ENCODE results near the gene OR13G1. TPM values are rescaled to one million over a fixed set of nuclear protein-coding genes. Genes with fewer than 3 reads are reported as not detected.
"Not testable (repeated sequence)": the region's sequence is repeated elsewhere in the genome, so short reads cannot be mapped to it uniquely, and the experiment has no call there.

The OR13G1 gene, protein sequence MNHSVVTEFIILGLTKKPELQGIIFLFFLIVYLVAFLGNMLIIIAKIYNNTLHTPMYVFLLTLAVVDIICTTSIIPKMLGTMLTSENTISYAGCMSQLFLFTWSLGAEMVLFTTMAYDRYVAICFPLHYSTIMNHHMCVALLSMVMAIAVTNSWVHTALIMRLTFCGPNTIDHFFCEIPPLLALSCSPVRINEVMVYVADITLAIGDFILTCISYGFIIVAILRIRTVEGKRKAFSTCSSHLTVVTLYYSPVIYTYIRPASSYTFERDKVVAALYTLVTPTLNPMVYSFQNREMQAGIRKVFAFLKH
- total RNA-seq = not detected

DNA sequence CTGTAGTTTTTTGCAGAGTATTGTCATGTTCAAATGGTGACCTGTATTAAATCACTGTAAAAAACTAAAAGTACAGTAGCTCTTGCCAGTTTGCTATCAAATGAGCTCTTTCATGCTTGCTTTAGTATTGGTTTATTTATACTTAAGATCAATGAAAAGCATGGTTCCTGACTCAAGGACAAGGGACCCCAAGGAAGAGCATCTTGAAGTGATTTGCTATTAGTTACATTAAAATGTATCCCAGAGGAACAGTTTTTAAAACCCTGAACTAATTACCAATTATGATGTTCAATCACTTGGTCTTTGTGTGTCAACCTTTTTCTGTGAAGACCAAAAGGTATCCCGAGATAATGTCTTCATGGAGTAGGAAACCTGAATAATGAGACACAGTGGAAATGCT is at the start of gene OR13G1:
TSS of gene OR13G1 (minus strand) at position 101 of the 400 bp plus-strand sequence. CDS start 6,698 bp downstream, outside the sequence.
- DNase-seq (ENCODE audit: low spot score) = no peak
- intact Hi-C loops (cut with DNase I) = no loop called here
- ATAC-seq = no peak

DNA sequence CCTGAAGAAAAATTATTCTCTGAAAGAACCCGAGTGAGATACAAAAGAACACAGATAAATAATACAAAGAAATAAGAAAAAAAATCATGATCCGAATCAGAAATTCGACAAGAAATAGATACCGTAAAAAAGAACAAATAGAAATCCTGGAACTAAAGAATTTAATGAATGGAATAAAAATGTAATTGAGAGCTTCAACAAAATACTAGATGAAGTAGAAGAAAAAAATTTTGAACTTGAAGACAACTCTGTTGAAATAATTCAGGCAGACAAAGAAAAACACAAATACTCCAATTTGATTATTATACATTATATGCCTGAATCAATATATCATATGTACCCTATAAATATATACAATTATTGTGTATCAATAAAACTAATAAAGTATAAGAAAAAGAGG is 41.7 kb upstream of the OR13G1 start:
- intact Hi-C loops (cut with DNase I) = no loop called here
- DNase-seq (ENCODE audit: low spot score) = no peak
- ATAC-seq = no peak

DNA sequence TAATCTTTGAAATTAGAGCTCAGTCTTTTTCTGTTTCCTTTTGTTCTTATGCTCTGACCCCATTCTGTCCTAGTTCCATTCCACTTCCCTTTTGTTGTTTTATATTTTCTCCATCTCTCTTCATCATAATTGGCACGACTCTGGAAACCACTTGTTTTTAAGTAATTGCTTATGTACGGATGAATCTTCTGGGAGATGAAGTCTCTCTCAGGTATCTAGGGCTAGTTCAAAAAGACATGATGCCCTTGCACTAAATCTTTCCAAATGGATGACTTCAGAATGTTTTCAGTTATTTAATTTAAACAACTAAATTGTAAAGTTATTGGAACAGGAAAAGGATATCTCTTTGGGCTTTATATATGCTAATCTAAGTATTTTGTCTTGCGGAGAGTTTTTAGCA is 37.0 kb upstream of the OR13G1 start, which contains the start of gene OR6F1:
TSS of gene OR6F1 (minus strand) at position 101 of the 400 bp plus-strand sequence. CDS start 3,891 bp downstream, outside the sequence.
- intact Hi-C loops (cut with DNase I) = no loop called here
- no peak for DNase-seq (ENCODE audit: low spot score)
- ATAC-seq = no peak

DNA sequence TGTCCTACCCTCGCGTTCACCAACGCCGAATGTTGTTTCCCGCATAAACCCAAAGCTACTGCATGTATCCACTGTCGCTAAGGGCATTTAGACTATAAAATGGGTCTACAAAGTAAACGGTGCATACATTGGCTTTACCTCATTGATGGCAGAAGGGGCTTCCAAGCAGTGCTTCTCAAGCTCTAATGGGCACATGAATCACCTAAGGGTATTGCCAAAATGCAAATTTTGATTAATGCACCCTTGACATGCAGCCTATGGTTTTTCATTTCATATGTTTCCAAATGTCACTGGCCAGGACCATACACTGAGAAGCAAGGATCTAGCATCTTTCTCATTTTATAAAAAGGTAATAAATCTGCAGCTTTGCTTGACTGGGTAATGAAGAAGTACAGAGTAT is 34.2 kb upstream of the OR13G1 start:
- DNase-seq (ENCODE audit: low spot score) = no peak
- intact Hi-C loops (cut with DNase I) = no loop called here
- no peak for ATAC-seq

DNA sequence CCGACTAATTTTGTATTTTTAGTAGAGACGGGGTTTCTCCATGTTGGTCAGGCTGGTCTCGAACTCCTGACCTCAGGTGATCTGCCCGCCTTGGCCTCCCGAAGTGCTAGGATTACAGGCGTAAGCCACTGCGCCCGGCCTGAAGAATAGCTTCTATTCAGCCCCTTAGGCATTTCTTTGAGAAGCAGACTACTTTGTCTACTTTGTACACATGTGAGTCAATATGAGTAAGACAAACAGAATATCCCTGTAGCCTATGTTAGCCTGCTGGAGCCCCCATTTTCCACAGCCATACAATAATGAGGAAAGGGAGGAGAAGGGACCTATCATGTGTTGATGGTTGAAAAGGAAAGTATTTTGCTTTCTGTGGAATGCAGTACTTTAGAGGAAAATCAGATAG is 31.1 kb upstream of the OR13G1 start:
- ATAC-seq; intact Hi-C loops (cut with DNase I); DNase-seq (ENCODE audit: low spot score): not testable (repeated sequence)

DNA sequence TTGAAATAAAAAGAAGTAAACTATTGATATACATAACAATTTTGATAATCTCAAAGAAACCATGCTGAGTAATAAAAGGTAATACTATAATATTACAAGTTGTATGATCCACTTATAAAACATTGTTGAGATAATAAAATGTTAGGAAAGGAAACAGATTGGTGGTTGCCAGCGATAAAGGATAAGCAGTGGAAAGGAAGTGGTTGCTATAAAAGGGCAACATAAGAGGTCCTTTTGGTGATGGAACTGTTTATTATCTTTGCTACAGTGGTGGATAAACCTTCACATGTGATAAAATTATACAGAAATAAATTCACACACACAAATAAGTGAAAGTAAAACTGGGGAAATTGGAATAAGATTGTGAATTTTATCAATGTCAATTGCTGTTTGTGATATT is 21.8 kb upstream of the OR13G1 start:
- DNase-seq (ENCODE audit: low spot score) (no peak), ATAC-seq (no peak)
- intact Hi-C loops (cut with DNase I) = no loop called here

DNA sequence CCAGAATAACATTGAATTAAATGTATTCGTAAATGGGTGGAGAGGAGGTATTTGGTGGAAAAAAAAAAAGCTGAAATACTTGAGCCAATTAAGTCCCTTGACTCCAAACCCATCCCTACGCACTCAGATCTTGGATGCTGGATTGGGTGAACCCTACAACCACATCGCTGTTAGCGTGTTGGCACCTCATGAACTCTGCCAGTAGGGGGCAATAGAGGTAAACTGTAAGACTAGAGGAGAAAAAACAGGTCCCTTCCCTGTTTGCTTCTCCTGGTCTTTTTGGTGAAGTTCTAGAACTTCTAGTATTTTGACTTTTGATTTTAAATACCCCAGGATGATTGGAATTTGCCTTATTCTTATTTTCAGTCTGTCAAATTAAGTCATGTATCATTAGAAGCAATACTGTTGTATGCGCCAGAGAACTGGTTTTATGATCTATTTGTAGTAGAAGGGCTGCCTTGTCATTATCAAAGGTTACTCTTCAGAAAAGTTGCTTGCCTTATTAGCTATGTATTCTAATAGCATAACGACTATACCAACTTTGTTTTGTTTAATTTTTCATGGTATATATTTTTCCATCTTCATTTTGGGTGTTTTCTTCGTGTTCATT is 1.9 kb upstream of the OR13G1 start:
- DNase-seq (ENCODE audit: low spot score) = no peak
- intact Hi-C loops (cut with DNase I) = no loop called here
- no peak for ATAC-seq

DNA sequence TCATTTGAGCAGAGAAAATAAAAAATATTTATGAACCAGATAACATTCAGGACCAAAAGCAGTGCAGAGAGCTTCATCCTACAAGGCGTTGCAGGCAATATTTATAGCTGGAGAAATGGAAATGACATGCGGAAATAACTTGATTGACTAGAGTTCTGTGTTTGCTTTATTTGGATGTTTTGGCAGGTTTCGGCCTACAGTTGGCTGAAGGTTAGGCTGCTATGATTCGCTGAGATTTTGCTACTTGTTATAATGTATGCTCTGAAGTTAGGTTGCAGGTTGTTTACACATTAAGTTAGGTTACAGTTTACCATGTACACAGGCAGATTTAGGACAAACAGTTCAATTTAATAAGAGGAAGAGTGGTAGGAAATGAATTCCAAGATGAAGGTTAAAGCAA is 632 bp upstream of the OR13G1 start:
- DNase-seq (ENCODE audit: low spot score) (no peak), ATAC-seq (no peak)
- intact Hi-C loops (cut with DNase I) = no loop called here

DNA sequence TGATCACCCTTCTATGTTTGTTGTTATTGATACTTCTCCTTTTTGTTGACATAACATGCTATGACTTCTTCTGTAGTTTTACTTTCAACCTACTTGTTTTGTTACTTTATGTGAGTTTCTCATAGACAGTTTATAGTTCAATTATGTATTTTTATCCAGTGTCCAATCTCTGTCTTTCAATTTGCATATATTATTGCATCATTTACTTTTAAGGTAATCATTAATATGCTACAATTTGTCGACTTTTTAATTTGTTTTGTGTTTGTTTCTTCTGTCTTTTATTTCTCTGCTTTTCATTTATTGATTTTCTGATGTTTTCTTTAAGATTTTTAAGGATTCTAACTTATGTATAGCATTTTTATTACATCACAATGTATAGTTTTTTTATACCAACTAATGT is 10.3 kb downstream of the OR13G1 start:
- ATAC-seq (no peak), DNase-seq (ENCODE audit: low spot score) (no peak)
- intact Hi-C loops (cut with DNase I) = no loop called here

DNA sequence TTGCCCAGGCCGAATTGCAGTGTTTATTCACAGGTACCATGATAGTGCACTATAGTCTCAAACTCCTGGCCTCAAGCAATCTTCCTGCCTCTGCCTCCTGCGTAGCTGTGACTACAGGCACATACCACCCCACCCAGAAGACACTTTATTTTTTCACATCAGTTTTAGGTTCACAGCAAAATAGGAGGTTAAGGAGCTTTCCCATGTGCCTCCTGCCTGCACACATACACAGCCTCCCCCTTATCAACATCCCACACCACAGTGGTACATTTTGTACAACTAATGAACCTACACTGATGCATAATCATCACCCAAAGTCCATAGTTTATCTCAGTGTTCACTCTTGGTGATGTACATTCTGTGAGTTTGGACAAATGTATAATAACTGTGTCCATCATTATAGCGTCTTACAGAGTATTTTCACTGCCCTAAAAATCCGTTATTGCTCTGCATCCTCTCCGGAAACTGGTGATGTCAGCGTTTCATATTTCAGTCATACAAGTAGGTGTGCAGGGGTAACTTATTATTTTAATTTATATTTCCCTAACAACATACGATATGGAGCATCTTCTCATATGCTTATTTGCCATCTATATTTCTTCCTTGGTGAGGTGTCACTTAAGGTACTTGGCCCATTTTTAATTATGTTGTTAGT is 23.2 kb downstream of the OR13G1 start:
- intact Hi-C loops (cut with DNase I) = no loop called here
- DNase-seq (ENCODE audit: low spot score) (no peak), ATAC-seq (no peak)

DNA sequence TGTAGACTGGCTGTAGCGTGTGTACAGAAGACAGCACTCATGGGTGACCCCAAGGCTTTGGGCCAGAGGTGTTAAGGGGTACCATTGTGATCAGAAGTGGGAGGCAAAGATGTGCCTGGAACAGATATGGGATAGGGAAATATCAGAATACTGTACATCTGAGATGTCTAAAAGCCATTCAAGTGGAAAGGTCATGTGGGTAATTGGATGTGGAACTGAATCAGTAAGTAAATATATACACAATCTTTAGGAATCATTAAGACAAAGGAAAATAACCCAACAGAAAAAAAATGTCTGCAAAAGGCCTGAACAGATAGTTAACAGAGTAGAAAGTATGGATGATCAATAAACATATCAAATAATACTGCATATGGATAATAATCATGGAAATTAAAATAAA is 26.5 kb downstream of the OR13G1 start:
- intact Hi-C loops (cut with DNase I) = no loop called here
- ATAC-seq = no peak
- DNase-seq (ENCODE audit: low spot score) = no peak

DNA sequence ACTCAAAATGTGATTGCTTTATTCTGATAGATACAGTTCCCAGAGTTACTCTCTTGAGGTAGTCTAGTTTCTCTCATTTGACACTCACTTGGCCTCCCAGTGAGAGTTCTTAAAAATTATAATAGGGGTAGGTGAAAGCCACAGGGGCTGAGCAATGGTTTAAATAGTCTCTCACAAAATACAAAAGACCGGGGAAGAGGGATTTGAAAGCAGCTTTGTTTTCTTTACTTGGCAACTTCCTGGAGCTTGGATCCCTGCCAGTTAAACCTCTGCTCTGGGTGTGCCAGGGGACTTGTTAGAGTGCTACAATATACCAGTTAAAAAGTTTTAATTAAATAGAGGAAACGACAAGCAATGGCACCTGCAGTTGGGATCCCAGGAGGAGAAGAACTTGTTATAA is 31.7 kb downstream of the OR13G1 start:
- intact Hi-C loops (cut with DNase I) = no loop called here
- DNase-seq (ENCODE audit: low spot score) (no peak), ATAC-seq (no peak)

DNA sequence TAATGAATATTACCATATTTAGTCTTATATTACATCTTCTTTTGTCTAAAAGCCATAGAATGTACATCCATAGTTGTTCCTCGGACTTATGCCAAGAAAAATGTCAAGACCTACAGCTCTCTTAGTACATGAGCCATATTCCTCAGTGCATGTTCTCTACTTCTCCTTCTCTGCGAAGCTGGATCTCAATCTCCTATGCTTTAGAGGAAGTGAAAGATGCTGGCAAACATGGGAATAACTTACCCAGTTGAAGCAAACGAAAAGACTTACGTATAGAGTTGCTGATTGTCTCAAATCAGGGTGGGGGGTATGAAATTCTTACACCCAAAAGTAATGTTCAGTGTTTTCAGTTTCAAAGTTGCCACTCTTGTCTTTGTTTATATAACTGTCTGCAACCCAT is 32.7 kb downstream of the OR13G1 start:
- intact Hi-C loops (cut with DNase I) = no loop called here
- no peak for DNase-seq (ENCODE audit: low spot score)

DNA sequence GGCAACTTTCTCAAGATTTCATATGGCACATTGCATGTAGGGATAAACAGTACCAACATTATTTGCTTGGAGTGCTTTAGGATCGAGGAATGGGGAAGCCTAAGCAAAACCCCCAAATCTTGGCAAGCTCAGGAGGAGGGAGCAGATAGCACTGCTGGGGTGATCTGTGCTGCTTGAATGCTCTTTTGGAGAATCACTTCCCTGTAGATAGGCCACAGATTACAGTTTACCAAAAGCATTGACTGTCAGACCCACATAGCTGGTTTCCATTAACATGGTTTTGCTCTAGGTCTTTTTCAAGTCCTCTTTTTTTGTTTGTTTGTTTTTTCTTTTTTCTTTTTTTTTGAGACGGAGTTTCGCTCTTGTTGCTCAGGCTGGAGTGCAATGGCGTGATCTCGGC is 36.8 kb downstream of the OR13G1 start:
- ATAC-seq (no peak), DNase-seq (ENCODE audit: low spot score) (no peak)
- intact Hi-C loops (cut with DNase I) = no loop called here

More for the DNA sequence above, 32.7 kb downstream of the OR13G1 start:
- no peak for ATAC-seq

DNA sequence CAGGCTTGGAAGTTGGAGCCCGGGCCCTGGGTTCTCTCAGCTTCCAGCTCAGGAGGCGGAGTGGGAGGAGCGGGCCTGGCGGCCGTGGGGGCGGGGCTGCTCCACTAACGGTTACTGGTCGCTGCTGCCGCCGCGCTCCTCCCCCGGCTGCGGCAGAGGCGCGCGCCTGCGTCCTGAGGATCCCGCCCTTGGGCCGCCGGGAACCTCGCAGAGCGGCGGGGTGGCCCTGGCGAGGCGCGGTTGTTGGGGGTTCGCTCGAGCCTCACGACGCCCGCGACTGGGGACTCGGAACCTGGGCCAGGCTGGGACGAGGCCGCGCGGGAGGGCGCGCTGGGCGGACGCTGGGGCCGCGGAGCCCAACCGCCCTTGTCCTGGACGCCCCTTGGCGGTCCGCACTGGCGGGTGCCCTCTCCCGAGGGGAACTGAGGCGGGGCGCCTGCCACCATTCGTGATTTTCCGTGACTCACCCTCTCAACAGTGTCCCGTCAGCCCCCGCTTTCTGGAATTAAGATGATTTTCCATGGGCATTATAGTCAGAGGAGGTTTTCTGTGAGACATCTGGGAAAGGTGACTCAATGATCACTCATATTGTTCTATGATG is 40.1 kb downstream of the OR13G1 start:
- ATAC-seq = peak; percentile 96
- intact Hi-C loops (cut with DNase I) = no loop called here
- peak; percentile 79 for DNase-seq (ENCODE audit: low spot score)

DNA sequence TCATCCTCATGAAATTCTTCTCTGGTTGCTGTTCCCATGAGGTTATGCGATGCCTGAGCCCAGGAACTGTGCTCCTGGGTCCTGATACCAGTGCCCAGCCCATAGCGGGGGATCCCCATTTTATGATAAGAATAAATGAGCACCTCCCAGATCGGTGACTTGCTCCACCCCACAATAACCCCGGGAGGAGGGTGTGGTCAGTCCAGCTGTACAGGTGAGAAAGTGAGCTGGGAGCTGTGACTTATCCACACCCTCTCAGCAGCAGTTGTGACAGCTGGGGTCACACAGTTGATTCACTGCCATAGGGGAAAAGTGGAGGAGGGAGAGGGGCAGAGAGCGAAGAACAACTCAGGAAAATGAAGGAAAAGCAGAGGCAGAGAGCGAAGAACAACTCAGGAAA is 40.8 kb downstream of the OR13G1 start:
- no peak for DNase-seq (ENCODE audit: low spot score)
- intact Hi-C loops (cut with DNase I) = no loop called here
- no peak for ATAC-seq

DNA sequence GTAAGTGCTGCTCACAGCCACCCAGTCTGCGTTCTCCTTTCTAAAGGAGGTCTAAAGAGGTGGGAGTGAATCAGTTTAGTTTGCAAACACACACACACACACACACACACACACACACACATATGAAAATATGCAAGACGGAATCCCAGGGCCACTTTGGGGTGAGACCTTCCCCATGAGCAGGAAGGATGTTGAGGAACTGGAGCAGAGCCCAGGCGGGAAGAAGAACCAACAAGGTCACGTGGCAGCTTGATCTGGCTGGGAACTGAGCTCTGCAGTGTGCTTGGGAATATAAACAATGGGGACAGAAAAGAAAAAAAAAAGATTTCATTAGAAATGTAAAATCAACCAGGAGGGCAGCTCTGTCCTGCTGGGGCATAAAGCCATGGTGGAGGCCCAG is 41.5 kb downstream of the OR13G1 start:
- intact Hi-C loops (cut with DNase I) = no loop called here
- ATAC-seq (no peak), DNase-seq (ENCODE audit: low spot score) (no peak)

DNA sequence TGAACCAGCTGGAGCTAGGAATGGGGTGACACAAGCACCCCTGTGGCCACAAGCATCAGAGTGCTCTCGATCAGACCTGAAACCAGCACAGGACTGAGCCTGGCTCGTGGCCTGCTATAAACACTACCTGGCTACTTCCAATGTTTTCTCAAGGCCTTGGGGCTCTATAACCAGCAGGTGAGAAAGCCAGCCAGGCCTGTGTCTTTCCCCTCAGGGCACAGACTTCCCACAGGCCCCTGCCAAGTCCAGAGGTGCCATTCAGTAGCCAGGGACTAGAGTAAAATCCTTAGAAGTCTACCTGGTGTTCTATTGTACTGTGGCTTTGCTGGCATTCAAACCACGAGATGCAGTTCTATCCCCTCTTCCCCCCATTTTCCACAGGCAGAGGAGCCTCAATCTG is 51.6 kb downstream of the OR13G1 start:
- DNase-seq (ENCODE audit: low spot score) = no peak
- ATAC-seq = no peak
- intact Hi-C loops (cut with DNase I) = no loop called here

Measured in sciatic nerve (tissue), 2 donors.